HEK293T (cell line): Measurements from ENCODE around the gene TRAPPC10.

ENCODE experiments used
- CTCF ChIA-PET: fragments of 350-600 bp; formaldehyde crosslinking; extraction: SDS; loops from one replicate; lab custom pipeline; 2021; ENCODE audit warnings: antibody characterized with exemption, inconsistent platforms; lab: Yijun Ruan, JAX
- POLR2A ChIA-PET: fragments of 350-600 bp; formaldehyde crosslinking; extraction: SDS; loops from one replicate; lab custom pipeline; 2020; ENCODE audit warnings: antibody characterized with exemption, inconsistent platforms; lab: Yijun Ruan, JAX
- DNase-seq: peaks from one replicate; pipeline ENCODE4 v3.0.0; 2012; ENCODE audit warnings: mixed read lengths; ENCODE audit errors: extremely low spot score
- ARNT ChIP-seq: fragments of 450-650 bp; IDR thresholded peaks from 2 replicates; pipeline ENCODE4 v1.6.1; 2017; ENCODE audit warnings: mild to moderate bottlenecking
- BHLHE40 ChIP-seq: fragments of 450-650 bp; IDR thresholded peaks from 2 replicates; pipeline ENCODE4 v1.6.1; 2016; ENCODE audit warnings: mild to moderate bottlenecking, moderate library complexity, borderline replicate concordance
- CTBP1 ChIP-seq: fragments of 450-650 bp; IDR thresholded peaks from 2 replicates; pipeline ENCODE4 v1.6.1; 2016; ENCODE audit warnings: borderline replicate concordance
- ELF4 ChIP-seq: fragments of 450-650 bp; IDR thresholded peaks from 2 replicates; pipeline ENCODE4 v1.6.1; 2017; ENCODE audit warnings: antibody characterized with exemption
- FOXA1 ChIP-seq: fragments of 450-650 bp; IDR thresholded peaks from 2 replicates; pipeline ENCODE4 v1.6.1; 2016; ENCODE audit warnings: mild to moderate bottlenecking
- FOXK2 ChIP-seq: fragments of 450-650 bp; IDR thresholded peaks from 2 replicates; pipeline ENCODE4 v1.6.1; 2016; ENCODE audit warnings: mild to moderate bottlenecking
- FOXM1 ChIP-seq: fragments of 450-650 bp; IDR thresholded peaks from 2 replicates; pipeline ENCODE4 v1.6.1; 2017; ENCODE audit warnings: mild to moderate bottlenecking, borderline replicate concordance
- HDGF ChIP-seq: fragments of 450-650 bp; IDR thresholded peaks from 2 replicates; pipeline ENCODE4 v1.6.1; 2017; ENCODE audit warnings: antibody characterized with exemption, borderline replicate concordance
- L3MBTL2 ChIP-seq: fragments of 450-650 bp; conservative IDR thresholded peaks from 2 replicates; pipeline ENCODE4 v1.6.1; 2016; ENCODE audit warnings: mild to moderate bottlenecking
- LEF1 ChIP-seq: fragments of 450-650 bp; IDR thresholded peaks from 2 replicates; pipeline ENCODE4 v1.6.1; 2017; ENCODE audit warnings: mild to moderate bottlenecking, borderline replicate concordance
- NFRKB ChIP-seq: fragments of 450-650 bp; IDR thresholded peaks from 2 replicates; pipeline ENCODE4 v1.6.1; 2016; ENCODE audit warnings: mild to moderate bottlenecking, moderate library complexity
- PKNOX1 ChIP-seq: fragments of 450-650 bp; IDR thresholded peaks from 2 replicates; pipeline ENCODE4 v1.6.1; 2016
- SP1 ChIP-seq: fragments of 450-650 bp; IDR thresholded peaks from 2 replicates; pipeline ENCODE4 v1.6.1; 2017
- SUZ12 ChIP-seq: fragments of 450-650 bp; IDR thresholded peaks from 2 replicates; pipeline ENCODE4 v1.6.1; 2016; ENCODE audit warnings: mild to moderate bottlenecking
- TARDBP ChIP-seq: fragments of 450-650 bp; IDR thresholded peaks from 2 replicates; pipeline ENCODE4 v1.6.1; 2016
- ZNF384 ChIP-seq: fragments of 450-650 bp; IDR thresholded peaks from 2 replicates; pipeline ENCODE4 v1.6.1; 2016

TRAPPC10 gene

GRCh38 chr21:44085491-44086321 lies 73.6 kb downstream of the TRAPPC10 start:
- no peak for DNase-seq
- TF ChIP-seq CTBP1 (no peak), PKNOX1 (no peak), SUZ12 (no peak), TARDBP (no peak), ARNT (no peak), SP1 (no peak), ZNF384 (no peak), LEF1 (no peak), FOXA1 (no peak), FOXM1 (no peak), FOXK2 (no peak), NFRKB (no peak)
- CTCF ChIA-PET: interaction anchor here (0.6 kb wide), 2 partner anchors 155 to 719 kb away, joined by 3 read pairs; no protein-coding TSS in a partner anchor
- POLR2A ChIA-PET: no interaction called here

GRCh38 chr21:44086636-44087425 lies 74.7 kb downstream of the TRAPPC10 start:
- ChIA-PET POLR2A (no interaction called here), CTCF (no interaction called here)
- no peak for DNase-seq
- no peak for TF ChIP-seq SUZ12
- no peak for TF ChIP-seq L3MBTL2
- TF ChIP-seq HDGF: no peak
- TF ChIP-seq BHLHE40: no peak
- no peak for TF ChIP-seq TARDBP
- no peak for TF ChIP-seq ZNF384
- no peak for TF ChIP-seq FOXM1
- TF ChIP-seq FOXK2: no peak
- no peak for TF ChIP-seq CTBP1

GRCh38 chr21:44087426-44088400 lies 75.6 kb downstream of the TRAPPC10 start:
- ChIA-PET CTCF (no interaction called here), POLR2A (no interaction called here)
- no peak for DNase-seq
- TF ChIP-seq L3MBTL2 (no peak), FOXA1 (no peak), ZNF384 (no peak), SUZ12 (no peak), FOXK2 (no peak), PKNOX1 (no peak), HDGF (no peak), CTBP1 (no peak), TARDBP (no peak), LEF1 (no peak), FOXM1 (no peak), BHLHE40 (no peak), NFRKB (no peak), ARNT (no peak), SP1 (no peak), ELF4 (no peak)

- TF ChIP-seq ELF4 (no peak), FOXA1 (no peak), PKNOX1 (no peak), FOXK2 (no peak), SUZ12 (no peak), ARNT (no peak), NFRKB (no peak), CTBP1 (no peak), FOXM1 (no peak), SP1 (no peak), BHLHE40 (no peak), L3MBTL2 (no peak), HDGF (no peak), ZNF384 (no peak), TARDBP (no peak)
- ChIA-PET POLR2A (no interaction called here), CTCF (no interaction called here)
- no peak for DNase-seq
Measured at GRCh38 chr21:44088401-44088780, 76.3 kb downstream of the TRAPPC10 start.
